Measurements from ENCODE around the gene GRAMD1A.
A peak's percentile ranks its signal among the peaks of the same experiment; 100 is the strongest.
"Not testable (repeated sequence)": the region's sequence is repeated elsewhere in the genome, so short reads cannot be mapped to it uniquely, and the experiment has no call there.

Gene GRAMD1A

GRCh38 chr19:35021596-35021995, 21.5 kb downstream of the GRAMD1A start:
- no peak for DNase-seq

GRCh38 chr19:35022460-35022859, 22.3 kb downstream of the GRAMD1A start:
- DNase-seq: no peak

GRCh38 chr19:35023428-35023827, 23.3 kb downstream of the GRAMD1A start:
- DNase-seq: no peak

GRCh38 chr19:35024095-35024494, 24.0 kb downstream of the GRAMD1A start:
- DNase-seq: no peak

GRCh38 chr19:35025969-35026368, 25.8 kb downstream of the GRAMD1A start:
- DNase-seq: no peak

- no peak for DNase-seq
Measured at GRCh38 chr19:35026418-35026817, 26.3 kb downstream of the GRAMD1A start.

GRCh38 chr19:35027009-35027408, 26.9 kb downstream of the GRAMD1A start:
- no peak for DNase-seq

- DNase-seq: no peak
Measured at GRCh38 chr19:35027851-35028599, 27.9 kb downstream of the GRAMD1A start.

- not testable (repeated sequence) for DNase-seq
Measured at GRCh38 chr19:35028600-35028885, 28.4 kb downstream of the GRAMD1A start.

- DNase-seq: not testable (repeated sequence)
Measured at GRCh38 chr19:35029275-35029736, 29.2 kb downstream of the GRAMD1A start.

GRCh38 chr19:35029737-35030256, 29.7 kb downstream of the GRAMD1A start:
- DNase-seq: no peak

- peak; percentile 84 for DNase-seq
Measured at GRCh38 chr19:35030257-35031071, 30.3 kb downstream of the GRAMD1A start, which contains the start of gene SCN1B. Gene SCN1B, plus strand, starts transcription at chr19:35030470. Its CDS starts 351 bp downstream, at chr19:35030821.

- peak; percentile 85 for DNase-seq
Measured at GRCh38 chr19:35031072-35031881, 31.2 kb downstream of the GRAMD1A start.

GRCh38 chr19:35032356-35032865, 32.3 kb downstream of the GRAMD1A start:
- no peak for DNase-seq

- no peak for DNase-seq
Measured at GRCh38 chr19:35033067-35034004, 33.2 kb downstream of the GRAMD1A start.

- DNase-seq: no peak
Measured at GRCh38 chr19:35034005-35034502, 33.9 kb downstream of the GRAMD1A start.

GRCh38 chr19:35034588-35035382, 34.7 kb downstream of the GRAMD1A start:
- no peak for DNase-seq

- DNase-seq: no peak
Measured at GRCh38 chr19:35037716-35038622, 37.8 kb downstream of the GRAMD1A start.

Data from islet precursor cell (in vitro differentiated cells).